Peyer's patch (tissue), 4 donors: ENCODE results near the gene CLDN7.

Experiments
- POLR2A ChIP-seq, 2 donors: fragments of 450-650 bp; IDR thresholded peaks; one replicate each; pipeline ENCODE4 v1.5.1; 2017; ENCODE audit warnings: antibody characterized with exemption in 2 of 2, mild to moderate bottlenecking in 2 of 2, moderate library complexity in 2 of 2
- TF ChIP-seq, protein P1 (sequence below), 6 experiments: fragments of 450-650 bp in 4 of 6; fragments of 200-600 bp in 2 of 6; sonication (generic) in 1 of 6; IDR thresholded peaks; one replicate each; pipeline ENCODE4 v1.5.1; 2017 to 2019; ENCODE audit warnings: antibody characterized with exemption in 6 of 6, mild to moderate bottlenecking in 3 of 6, moderate library complexity in 1 of 6

DNA sequence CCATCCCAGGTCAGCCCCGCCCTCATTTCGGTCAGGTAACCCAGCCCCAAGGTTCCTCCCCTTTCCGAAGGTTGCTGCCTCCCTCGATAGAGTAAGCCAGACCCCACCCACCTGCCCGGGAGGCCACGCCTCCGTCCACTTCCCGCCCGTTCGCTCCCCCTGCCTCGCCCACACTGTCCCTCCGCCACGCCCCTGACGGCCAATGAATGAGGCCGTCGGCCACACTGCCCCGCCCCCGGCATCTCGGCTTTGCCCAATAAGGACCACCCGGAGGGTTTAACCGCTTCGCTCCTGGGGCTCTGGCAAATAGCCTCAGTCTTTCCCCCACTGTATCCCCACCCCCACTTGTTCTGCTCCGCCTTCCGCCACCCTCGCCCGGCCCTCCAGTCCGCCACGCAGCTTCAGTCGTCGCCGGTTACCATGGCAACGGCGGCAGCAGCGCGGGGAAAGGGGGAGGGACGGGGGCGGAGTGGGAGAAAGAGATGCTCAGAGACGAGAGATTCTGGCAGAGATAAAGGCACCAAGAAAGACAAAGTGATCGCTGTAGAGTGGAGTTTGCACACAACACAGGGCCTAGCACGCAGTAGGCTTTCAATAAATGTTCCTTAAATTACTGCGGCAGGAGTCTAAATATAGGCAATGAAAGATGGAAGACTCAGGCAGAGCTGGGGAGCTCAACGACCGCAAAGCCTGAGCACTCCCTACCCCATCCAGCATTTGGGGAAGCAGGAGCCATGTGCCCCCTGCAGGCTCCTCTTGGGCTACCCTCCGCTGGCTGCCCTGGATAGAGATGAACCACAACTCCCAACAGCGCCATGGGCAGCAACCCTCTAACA is 47.8 kb downstream of the CLDN7 start:
- TF ChIP-seq, protein P1, sequence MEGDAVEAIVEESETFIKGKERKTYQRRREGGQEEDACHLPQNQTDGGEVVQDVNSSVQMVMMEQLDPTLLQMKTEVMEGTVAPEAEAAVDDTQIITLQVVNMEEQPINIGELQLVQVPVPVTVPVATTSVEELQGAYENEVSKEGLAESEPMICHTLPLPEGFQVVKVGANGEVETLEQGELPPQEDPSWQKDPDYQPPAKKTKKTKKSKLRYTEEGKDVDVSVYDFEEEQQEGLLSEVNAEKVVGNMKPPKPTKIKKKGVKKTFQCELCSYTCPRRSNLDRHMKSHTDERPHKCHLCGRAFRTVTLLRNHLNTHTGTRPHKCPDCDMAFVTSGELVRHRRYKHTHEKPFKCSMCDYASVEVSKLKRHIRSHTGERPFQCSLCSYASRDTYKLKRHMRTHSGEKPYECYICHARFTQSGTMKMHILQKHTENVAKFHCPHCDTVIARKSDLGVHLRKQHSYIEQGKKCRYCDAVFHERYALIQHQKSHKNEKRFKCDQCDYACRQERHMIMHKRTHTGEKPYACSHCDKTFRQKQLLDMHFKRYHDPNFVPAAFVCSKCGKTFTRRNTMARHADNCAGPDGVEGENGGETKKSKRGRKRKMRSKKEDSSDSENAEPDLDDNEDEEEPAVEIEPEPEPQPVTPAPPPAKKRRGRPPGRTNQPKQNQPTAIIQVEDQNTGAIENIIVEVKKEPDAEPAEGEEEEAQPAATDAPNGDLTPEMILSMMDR (IDR thresholded peaks at IDR 0.05) = peak in 5 of 6 experiments; percentile 15 to 57 (median 36)
- no peak for TF ChIP-seq POLR2A (IDR thresholded peaks at IDR 0.05)
